GM19023 (cell line): ENCODE results near the gene THRSP.
"Not testable (repeated sequence)": the region's sequence is repeated elsewhere in the genome, so short reads cannot be mapped to it uniquely, and the experiment has no call there.

Experiments used
- ATAC-seq: cut with Tn5 transposase; IDR thresholded peaks from one replicate; pipeline ENCODE4 v1.9.1; 2021; ENCODE audit warnings: mild to moderate bottlenecking, moderate library complexity; ENCODE audit not compliant: unreplicated experiment

Gene THRSP

DNA sequence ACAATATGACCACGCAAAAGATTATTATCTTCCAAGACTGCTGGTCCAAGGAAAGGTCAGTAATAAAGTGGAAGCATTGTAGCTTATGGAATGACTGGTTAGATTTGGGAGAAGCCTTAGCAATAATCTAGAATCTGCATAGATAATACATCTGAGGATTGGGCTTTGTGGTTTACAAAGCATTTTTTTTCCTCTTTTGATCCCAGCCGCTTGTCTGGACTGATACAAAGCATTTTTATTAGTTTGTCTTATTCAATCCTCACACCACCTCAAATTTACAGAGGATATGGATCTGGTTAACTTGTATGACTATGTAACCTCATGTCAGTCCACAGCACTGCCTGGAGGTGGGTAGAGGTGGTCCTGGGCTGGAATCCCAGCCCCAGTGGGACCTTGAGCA lies 990 bp upstream of the THRSP start:
- no peak for ATAC-seq

DNA sequence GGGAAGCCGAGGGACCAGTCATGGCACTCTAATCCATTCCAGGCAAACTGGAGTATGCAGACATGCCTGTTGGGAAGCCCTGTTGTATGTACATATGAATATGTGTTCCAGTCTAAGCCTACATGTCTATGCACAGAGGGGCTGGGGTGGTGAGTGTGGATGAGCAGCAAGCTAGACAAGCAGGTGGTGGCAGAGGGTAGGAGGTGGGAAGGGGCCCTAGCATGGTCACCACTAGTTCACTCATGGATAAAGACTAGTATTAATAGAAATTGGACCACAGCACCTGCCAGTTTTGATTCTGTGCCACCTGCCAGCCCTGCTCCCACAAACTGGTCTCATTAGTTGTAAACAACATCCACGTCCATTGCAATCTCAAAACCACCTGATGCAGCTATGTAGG lies 1.5 kb downstream of the THRSP start:
- no peak for ATAC-seq

DNA sequence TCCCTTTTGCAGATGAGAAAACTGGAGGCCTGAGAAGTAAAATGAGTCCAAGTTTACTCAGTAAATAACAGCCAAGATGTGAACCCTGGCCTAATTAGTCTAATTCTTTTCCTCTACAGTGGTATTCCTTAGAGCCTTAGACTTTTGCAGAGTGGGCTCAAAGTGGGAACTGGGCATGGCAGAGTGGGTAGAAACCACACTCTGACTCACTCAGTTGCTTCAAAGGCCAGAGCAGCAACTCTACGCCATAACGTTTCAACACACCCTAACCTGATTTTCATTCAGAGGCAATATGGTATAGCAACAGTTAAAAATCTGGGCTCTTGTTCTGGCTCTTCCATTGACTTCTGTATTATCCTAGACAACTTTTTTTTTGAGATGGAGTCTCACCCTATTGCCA lies 2.8 kb downstream of the THRSP start:
- ATAC-seq: no peak

DNA sequence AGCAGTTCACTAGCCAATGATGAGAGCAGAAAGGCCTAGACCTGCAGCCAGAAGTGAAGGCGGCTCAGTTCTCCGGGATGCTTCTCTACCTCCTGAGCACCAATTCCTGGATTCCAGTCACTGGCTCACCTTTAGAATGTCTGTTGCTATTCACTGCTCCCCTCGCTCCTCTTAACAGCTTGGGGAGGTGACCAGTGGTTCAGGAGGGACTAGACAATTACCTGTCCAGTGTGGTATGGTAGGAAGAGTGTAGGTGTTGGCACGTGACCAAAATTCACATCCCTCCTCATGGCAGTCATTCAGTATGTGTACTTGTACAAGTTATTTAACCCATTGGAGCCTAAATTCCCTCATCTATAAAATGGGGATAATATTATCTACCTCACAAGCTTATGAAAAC lies 4.0 kb downstream of the THRSP start:
- ATAC-seq: no peak

DNA sequence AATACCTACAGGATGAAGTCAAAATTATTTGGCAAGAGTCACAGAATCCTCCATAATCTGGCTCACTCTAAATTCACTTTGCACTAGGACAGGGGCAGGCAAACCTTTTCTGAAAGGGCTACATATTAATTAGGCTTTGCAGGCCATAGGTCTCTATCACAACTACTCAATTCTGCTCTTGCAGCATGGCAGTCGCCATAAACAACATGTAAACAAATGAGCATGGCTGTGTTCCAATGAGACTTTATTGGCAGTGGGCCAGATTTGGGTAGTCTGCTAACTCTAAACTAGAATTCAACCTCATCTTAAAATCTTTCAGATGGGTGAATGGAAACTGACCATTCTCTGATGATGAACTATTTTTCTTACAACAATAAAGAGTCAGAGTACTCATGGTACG lies 5.8 kb downstream of the THRSP start:
- ATAC-seq: no peak

DNA sequence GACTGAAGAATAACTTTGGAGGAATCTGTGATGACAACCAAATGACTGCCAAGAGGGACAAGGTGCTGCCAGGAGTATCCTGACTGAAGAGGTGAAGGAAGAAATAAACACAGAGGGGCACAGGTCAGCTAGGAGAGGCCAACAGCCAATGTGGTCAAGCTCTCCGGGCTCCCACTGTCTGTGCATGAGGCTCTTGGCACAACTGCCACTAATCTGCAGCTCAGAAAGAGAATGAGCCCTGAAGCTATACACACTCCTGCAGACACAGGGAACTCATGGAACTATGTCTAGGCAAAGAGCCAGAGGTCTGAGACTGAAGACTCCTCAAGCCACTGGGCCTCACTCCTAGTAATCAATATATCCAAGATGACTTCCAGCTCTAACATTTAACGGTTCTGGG lies 7.0 kb downstream of the THRSP start:
- no peak for ATAC-seq

DNA sequence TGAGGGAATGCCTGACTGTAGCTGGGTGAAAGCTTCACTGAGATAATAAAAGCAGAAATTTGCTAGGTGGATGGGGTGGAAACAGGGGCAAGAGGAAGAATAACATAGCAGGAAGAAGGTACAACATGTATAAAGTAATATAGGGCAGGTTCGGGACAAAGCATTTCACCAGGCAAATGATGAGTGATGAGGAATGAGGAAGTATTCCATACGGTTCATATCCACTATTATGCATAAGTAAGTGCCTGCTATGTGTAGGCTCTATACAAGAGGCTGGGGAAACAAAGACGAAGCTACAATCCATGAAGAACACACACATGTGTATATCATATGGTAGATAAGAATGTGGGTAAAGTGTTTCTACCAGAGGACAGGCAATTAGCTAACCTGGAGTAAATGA lies 8.1 kb downstream of the THRSP start:
- no peak for ATAC-seq

DNA sequence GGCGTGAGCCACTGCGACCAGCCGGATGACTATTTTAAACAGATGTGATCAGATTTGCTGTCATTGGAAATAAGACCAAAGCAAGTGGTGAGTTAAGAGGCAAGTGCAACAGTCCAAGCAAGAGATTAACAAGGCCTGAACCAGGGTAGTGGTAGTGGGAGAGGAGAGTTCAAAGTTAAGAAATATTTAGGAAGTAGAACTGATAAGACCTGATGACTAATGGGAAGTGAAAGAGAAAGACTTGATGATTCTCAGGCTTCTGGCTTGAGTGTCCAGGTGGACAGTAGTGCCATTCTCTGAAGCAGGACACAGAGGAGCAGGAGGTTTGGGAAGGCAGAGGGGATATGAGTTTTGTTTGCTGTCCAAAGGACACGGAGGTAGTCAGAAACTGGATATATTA lies 8.8 kb downstream of the THRSP start:
- no peak for ATAC-seq

DNA sequence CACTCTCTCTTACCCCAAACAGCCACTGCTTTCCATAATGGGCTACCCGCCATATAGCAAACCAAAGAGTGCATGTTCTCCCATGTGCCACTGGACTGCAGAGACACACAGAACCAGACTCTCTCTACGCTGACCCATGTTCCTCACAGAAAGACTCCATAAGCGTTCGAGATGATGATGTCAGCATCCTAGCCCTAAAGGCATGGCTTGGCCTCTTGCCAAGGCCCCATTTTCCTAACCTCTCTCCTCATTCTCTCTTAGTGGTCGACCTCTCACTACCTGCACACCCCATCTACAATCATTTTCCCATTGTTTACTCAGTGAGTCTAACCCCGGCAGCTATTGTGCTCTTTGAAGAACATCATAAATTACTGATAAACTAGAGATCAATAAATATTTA lies 11.1 kb downstream of the THRSP start:
- no peak for ATAC-seq

DNA sequence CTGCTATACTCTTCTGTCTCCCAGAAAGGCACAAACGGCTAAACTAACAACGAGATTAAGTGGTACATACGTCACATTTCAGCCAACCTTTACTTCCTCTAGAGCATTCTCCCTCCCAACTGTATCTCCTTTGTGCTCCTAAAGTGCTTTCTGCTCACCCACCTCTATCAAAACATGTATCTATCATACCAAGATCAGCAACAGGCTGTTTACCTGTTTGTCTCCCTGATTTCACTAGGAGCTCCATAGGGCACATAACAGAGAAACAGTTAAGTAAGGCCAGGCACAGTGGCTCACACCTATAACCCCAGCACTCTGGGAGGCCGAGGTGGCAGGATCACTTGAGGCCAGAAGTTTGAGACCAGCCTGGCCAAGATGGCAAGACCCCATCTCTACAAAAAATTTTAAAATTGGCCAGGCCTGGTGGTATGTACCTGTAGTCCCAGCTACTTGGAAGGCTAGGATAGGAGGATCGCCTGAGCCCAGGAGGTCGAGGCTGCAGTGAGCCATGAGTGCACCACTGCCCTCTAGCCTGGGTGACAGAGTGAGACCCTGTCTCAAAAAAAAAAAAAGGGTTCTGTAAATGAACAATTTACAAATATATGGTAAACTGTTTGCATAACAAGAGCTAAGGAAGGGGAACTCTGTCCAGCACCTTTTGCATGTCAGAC lies 13.2 kb downstream of the THRSP start:
- ATAC-seq: no peak

DNA sequence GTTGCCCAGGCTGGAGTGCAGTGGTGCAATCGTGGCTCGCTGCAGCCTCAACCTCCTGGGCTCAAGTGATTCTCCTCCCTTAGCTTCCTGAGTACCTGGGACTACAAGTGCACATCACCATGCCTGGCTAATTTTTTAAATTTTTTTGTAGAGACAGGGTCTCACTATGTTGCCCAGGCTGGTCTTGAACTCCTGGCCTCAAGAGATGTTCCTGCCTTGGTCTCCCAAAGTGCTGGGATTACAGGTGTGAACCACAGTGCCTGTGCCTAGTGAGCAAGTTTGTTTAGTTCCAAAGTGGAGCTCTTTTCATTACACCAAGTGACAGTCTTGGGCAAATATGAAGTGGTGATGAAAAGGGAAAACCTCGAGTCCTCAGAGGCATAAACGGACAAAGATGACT lies 13.9 kb downstream of the THRSP start:
- not testable (repeated sequence) for ATAC-seq

DNA sequence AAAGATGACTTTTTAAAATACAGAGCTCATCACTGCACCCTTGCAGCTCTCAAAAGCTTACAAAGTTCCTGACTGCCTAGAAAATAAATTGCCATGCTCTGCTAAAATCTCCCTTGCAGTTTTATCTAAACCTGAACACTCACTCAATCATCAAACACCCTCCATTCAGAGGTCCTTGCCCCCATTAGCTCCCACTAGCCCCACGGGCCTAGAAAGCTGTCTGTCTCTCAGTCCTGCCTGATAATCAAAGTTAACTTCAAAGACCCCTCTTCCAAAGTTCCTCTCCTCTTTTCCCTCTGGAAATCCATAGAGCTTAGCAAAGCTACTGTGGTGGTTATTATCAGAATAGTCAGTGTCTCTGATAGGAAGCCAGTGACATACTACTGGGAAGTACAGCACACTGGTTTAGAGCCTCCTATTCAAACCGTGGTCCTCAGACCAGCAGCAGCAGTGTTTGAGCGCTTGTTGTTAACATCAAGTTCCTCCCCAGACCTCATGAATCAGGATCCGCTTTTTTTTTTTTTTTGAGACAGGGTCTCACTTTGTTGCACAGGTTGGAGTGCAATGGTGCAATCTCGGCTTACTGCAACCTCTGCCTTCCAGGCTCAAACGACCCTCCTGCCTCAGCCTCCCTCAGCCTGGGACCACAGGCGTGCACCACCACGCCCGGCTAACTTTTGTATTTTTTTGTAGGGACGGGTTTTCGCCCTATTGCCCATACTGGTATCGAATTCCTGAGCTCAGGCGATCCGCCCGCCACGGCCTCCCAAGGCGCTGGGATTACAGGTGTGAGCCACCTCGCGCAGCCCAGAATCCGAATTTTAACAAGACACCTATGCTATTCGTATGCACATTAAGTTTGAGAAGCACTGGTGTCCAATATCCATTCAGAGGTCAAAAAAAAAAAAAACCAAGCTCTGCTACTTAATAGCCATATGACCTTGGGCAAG lies 14.8 kb downstream of the THRSP start:
- no peak for ATAC-seq

DNA sequence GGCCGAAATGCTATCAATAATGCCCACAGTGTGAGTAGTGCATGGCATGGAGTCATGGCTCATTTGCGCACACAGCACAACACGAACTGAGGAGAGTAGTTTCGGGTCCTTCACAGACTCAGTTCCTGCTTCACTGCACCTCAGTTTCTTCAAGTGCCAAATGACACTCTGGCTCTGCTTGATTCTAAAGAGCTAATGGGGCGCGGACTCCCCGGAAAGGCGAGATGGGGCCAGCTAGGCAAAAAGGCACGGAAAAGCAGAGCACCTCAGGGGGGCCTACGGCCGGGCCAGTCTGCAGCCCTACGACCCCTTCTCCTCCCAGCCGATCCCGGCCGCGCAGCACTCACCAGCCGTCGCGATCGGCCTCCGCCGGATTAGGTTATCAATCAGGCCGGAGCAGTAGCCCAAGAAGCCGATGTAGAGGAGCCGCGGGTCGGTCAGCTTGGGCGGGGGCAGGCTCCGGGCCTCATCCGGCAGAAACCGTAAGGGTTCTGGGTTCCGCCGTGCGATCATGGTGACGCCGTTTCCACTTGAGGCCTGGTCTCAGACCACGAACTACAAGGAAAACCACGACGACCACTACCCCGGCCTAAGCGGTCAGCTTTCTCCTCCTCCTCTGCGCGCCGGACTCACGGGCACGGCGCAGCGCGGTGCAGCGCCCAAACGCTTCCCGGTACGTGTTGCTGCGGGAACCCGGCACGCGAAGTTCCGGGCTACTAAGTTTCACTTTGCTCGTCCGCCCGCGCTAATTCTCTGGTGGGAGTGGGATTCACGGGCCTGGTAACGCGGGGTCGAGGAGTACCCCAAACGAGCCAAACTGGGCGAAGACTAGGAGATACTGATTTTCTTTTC lies 15.8 kb downstream of the THRSP start, which contains the start of gene NDUFC2:
Gene NDUFC2, minus strand, starts transcription at position 631 of the 852 bp plus-strand sequence. Its CDS starts 118 bp downstream, at position 513.
- peak; percentile 84 for ATAC-seq

DNA sequence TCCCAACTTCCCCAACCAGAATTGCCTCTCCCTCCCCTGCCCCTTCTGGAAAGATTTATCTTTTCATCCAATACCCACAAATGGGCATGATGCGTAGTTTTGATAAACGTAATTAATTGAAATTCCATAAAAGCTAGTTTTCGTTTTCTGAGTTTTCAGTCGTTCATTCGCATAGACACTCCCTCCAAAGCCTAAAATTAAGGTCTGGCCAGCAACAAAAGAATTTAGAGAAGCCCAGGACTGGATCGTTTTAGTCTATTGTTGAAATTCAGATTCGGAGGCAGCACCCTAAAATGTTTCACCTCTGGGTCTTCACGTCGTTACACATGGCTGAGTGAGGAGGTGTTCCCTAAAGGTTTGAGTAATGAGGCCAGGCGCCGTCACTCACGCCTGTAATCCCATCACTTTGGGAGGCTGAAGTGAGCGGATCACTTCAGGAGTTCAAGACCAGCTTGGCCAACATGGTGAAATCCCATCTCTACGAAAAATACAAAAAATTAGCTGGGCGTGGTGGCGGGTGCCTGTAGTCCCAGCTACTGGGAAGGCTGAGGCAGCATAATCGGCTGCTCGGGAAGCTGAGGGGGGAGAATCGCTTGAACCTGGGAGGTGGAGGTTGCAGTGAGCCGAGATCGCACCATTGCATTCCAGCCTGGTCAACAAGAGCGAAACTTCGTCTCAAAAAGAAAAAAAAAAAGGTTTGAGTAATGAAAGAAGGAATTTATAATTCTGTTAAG lies 16.6 kb downstream of the THRSP start:
- ATAC-seq: no peak

DNA sequence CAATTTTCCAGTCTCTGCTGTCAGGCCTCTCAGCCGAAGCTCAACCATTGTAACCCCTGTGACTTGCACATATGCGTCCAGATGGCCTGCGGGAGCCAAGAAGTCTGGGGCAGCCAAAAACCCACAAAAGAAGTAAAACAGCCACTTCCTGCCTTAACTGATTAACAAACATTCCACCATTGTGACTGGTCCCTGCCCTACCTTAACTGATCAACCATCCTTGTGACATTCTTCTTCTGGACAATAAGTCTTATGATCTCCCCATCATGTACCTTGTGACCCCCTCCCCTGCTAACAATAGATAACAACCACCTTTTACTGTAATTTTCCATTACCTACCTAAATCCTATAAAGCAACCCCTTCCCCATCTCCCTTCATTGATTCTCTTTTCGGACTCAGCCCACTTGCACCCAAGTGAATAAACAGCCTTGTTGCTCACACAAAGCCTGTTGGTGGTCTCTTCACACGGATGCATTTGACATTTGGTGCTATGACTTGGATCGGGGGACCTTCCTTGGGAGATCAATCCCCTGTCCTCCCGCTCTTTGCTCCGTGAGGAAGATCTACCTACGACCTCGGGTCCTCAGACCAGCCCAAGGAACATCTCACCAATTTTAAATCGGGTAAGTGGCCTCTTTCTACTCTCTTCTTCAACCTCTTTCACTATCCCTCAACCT lies 17.3 kb downstream of the THRSP start:
- ATAC-seq: no peak

DNA sequence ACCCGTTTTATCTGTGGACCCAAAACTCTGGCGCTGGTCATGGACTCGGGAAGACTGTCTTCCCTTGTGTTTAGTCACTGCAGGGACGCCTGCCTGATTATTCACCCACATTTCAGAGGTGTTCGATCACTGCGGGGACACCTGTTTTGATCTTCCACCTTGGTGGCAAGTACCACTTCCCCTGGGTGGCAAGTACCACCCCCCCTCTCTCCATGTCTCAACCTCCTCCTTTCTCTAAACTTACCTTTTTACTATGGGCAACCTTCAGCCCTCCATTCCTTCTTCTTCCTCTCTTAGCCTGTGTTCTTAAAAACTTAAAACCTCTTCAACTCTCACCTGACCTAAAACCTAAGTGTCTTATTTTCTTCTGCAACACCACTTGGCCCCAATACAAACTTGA lies 17.9 kb downstream of the THRSP start:
- ATAC-seq: no peak

DNA sequence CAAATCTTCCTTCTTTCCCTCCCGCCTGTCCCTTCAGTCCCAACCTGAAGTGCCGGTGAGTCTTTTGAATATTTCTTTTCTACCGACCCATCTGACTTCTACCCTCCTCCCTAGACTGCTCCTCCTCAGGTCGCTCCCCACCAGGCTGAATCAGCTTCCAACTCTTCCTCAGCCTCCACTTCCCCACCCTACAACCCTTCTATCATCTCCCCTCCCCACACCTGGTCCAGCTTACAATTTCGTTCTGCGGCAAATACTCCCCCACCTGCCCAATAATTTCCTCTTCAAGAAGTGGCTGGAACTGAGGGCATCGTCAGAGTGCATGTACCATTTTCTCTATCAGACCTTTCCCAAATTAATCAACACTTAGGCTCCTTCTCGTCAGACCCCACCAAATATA lies 18.5 kb downstream of the THRSP start:
- no peak for ATAC-seq

DNA sequence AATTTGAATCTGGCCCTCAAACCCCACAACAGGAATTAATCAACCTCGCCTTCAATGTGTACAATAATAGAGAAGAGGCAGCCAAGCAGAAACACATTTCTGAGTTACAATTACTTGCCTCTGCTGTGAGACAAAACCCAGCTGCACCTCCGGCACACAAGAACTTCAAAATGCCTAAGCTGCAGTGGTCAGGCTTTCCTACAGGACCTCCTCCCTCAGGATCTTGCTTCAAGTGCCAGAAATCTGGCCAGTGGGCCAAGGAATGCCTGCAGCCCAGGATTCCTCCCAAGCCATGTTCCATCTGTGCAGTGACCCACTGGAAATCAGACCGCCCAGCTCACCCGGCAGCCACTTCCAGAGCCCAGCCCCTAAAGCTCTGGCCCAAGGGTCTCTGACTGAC lies 19.4 kb downstream of the THRSP start:
- no peak for ATAC-seq

DNA sequence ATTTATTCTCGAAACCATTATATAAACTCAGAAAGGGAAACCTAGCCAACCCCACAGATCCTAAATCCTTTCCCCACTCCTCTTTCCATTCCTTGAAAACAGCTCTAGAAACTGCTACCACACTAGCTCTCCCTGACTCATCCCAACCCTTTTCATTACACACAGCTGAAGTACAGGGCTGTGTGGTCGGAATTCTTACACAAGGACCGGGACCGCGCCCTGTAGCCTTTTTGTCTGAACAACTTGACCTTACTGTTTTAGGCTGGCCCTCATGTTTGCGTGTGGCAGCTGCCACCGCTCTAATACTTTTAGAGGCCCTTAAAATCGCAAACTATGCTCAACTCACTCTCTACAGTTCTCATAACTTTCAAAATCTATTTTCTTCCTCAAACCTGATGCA lies 20.8 kb downstream of the THRSP start:
- ATAC-seq: not testable (repeated sequence)

DNA sequence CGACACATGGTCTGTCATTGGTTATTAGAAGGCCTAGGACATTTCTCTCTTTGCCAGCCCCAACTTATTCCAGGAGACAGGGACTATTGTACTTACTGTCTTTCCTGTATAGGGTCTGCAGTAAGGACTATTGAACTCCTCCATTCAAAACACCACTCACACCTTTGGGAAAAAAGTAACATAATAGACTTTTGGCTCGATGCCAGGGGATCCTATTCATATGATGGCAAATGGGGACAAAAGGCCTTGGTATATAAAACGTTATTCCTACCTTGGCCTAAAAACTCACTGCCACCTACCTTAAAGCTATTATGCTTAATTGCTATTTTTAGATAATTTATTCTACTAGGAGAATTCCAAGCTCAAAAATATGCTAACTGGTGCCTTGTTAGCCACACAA lies 22.3 kb downstream of the THRSP start:
- ATAC-seq: no peak
